Endometrial microvascular endothelial cells (primary cell): ENCODE data around the gene TAAR1. TPM values are rescaled to one million over a fixed set of nuclear protein-coding genes. Genes with fewer than 3 reads are reported as not detected.
"Not testable (repeated sequence)": the region's sequence is repeated elsewhere in the genome, so short reads cannot be mapped to it uniquely, and the experiment has no call there.

Source experiments
- in situ Hi-C: cut with HindIII; loops from 2 replicates; pipeline ENCODE4 v1.10.0; 2017; ENCODE audit warnings: low sequenced_read_pairs, low pct_unique_long_range_greater_than_20kb; ENCODE audit errors: inconsistent ontology term
- total RNA-seq: library from RNA; depleted of rRNA; stranded (reverse); fragments of >200 nt; gene quantifications from one replicate; pipeline ENCODE4 v1.2.3, GENCODE V29; 2015; ENCODE audit errors: inconsistent ontology term

Gene TAAR1, protein sequence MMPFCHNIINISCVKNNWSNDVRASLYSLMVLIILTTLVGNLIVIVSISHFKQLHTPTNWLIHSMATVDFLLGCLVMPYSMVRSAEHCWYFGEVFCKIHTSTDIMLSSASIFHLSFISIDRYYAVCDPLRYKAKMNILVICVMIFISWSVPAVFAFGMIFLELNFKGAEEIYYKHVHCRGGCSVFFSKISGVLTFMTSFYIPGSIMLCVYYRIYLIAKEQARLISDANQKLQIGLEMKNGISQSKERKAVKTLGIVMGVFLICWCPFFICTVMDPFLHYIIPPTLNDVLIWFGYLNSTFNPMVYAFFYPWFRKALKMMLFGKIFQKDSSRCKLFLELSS
- total RNA-seq = not detected

- in situ Hi-C loops = no loop called here
Observed at GRCh38 chr6:132659082-132659481, at the start of gene TAAR1. Gene TAAR1, minus strand, starts transcription at chr6:132659182. Its CDS starts 13,179 bp downstream, at chr6:132646003.

DNA sequence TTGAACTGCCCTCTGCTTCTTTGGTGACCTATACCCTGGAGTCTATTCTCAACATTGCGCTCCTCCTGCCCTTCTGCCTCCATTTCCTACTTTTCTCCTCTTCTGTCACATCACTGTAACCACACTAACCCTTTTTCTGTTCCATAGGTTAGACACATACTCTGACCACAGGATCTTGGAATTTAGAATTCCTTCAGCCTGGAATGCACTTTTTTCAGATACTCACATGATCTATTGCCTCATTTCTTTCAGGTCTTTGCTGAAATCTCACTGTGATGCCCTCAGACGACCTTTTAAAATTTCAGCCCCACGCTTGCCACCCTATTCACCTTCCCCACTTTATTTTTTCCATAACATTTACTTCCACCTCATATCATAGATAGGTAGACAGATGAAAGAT is 49.8 kb upstream of the TAAR1 start:
- in situ Hi-C loops = no loop called here

DNA sequence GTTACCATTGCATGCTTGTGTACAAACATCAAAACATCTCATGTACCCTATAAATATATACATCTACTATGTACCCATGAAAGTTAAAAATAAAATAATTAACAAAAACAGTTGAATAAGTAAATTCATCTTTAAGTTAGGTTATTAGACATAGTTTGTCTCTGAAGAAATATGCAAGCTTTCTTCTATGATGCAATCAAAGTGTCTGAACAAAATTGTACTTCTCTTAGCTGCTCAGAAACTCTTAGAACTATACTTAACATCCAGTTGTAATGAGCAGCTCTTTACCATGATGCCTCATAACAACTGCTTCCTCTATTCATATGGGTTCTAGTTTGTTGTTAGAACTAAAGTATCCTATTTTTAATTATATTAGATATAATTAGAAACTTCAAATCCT is 49.0 kb upstream of the TAAR1 start:
- in situ Hi-C loops = no loop called here

GRCh38 chr6:132706756-132707155 is 47.8 kb upstream of the TAAR1 start:
- in situ Hi-C loops = not testable (repeated sequence)

DNA sequence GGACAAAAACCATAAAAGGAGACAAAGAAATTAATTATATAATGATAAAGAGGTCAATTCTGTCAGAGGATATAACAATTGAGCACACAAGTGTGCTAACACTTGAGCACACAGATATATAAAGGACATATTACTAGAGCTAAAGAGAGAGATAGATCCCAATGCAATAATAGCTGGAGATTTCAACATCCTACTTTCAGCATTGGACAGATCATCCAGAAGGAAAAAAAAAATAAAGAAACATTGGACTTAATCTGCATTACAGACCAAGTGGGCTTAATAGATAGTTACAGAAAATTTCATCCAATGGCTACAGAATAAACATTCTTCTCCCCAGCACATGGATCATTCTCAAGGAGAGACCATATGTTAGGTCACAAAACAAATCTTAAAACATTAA is 45.0 kb upstream of the TAAR1 start:
- in situ Hi-C loops = no loop called here

- in situ Hi-C loops = no loop called here
Observed at GRCh38 chr6:132698608-132699007, 39.6 kb upstream of the TAAR1 start.

- in situ Hi-C loops = no loop called here
Observed at GRCh38 chr6:132695773-132696172, 36.8 kb upstream of the TAAR1 start.

GRCh38 chr6:132693478-132693877 is 34.5 kb upstream of the TAAR1 start:
- in situ Hi-C loops = no loop called here

DNA sequence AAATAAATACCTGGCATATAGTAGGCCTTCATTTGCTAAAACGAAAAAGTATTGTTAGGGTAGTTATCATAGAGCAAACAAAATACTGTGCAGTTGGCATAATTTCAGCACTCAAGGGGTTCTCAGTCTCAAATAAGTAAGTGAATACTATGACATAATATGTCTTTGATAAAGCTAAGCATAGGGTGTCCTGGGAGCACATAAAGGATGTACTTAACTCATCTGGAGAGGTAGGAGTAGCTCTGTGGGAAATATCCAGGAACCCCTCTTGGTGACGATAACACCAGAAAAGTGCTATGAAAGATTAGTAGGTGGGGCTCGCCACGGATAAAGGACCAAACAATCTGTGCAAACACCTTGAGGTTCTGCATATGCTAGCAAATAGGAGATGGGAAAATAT is 31.7 kb upstream of the TAAR1 start:
- in situ Hi-C loops = no loop called here

GRCh38 chr6:132687306-132687705 is 28.3 kb upstream of the TAAR1 start:
- in situ Hi-C loops = no loop called here

GRCh38 chr6:132686531-132686930 is 27.5 kb upstream of the TAAR1 start:
- in situ Hi-C loops = no loop called here

DNA sequence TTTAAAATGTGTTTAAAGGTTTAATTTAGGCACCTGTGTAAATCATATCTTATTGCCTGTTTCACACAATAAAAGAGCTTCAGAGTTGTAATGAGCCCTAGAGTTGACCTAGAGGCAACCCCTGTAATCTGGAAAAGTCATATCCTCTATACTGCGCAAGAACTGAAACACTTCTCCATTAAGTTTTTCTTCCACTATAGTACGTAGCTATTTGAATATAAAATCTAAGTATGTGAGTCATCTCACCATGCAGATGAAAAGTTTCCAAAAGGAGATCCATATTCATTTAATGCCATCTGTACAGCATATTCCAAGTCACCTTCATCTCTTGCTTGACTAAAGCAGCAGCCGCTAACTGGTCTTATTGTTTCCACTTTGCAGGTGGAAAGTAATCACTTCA is 26.0 kb upstream of the TAAR1 start:
- in situ Hi-C loops = no loop called here

- in situ Hi-C loops = no loop called here
Observed at GRCh38 chr6:132684272-132684671, 25.3 kb upstream of the TAAR1 start.

- in situ Hi-C loops = no loop called here
Observed at GRCh38 chr6:132683543-132683942, 24.6 kb upstream of the TAAR1 start.

DNA sequence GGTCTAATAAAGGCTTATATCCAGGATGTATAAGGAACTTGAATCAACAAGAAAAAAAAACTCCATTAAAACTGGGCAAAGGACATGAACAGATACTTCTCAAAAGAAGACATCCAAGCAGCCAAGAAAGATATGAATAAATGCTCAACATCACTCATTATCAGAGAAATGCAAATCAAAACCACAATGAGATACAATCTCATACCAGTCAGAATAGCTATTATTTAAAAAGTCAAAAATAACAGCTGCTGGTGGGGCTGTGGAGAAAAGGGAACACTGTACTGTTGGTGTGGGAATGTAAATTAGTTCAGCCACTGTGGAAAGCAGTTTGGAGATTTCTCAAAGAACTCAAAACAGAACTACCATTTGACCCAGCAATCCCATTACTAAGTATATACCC is 20.1 kb upstream of the TAAR1 start:
- in situ Hi-C loops = not testable (repeated sequence)

DNA sequence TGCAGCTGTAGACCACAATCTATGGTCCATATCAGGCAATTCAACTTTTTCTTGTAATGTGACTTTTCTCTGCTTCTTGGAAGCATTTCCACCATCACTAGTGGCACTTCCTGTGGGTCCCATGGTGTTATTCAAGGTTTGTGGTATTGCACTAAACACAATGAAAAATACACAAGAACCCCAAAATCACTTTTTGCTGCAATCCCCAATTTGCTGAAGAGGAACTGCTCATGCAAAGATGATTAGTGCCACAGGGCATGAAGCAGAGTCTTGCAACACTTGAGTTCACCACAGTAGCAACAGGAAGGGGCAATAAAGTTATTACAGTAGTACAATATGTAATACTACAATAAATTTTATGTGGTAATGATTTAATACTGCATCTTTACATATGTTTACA is 16.8 kb upstream of the TAAR1 start:
- in situ Hi-C loops = no loop called here

DNA sequence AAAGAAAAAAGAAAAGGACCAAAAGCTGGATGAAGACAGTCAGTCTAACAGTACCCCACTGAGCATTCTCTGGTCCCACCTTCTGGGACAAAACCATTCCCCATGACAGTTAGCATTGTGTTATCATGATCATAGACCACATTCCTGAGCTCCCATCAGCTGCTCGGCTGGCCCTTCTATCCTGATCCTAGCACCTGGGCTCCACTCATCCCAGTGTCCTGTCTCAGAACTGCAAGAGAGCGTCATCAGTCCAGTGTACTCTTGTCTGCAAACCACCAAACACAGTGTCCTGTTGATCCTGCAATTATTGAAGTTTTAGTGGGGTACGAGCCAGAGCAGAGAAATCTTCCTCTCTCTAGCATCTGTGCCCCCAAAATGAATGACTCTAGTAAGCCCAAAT is 16.0 kb upstream of the TAAR1 start:
- in situ Hi-C loops = no loop called here

- in situ Hi-C loops = no loop called here
Observed at GRCh38 chr6:132673376-132674094, 14.6 kb upstream of the TAAR1 start.

- in situ Hi-C loops = no loop called here
Observed at GRCh38 chr6:132671295-132671694, 12.3 kb upstream of the TAAR1 start.

- in situ Hi-C loops = no loop called here
Observed at GRCh38 chr6:132669690-132670291, 10.8 kb upstream of the TAAR1 start.
